ENCODE measurements around the gene LCP2. TPM values are rescaled to one million over a fixed set of nuclear protein-coding genes. Genes with fewer than 3 reads are reported as not detected.

The LCP2 gene
- total RNA-seq, 1 experiment from 2014 or later, result 0.61 TPM

GRCh38 chr5:170301981-170302652 is 4.5 kb upstream of the LCP2 start (continued):
- TF ChIP-seq ZBTB33 (IDR thresholded peaks at IDR 0.05; ENCODE audit: extremely low read depth, insufficient replicate concordance, low read length) (no peak), FOSL1 (IDR thresholded peaks at IDR 0.05; ENCODE audit: low read depth) (no peak), ELF1 (IDR thresholded peaks at IDR 0.05; ENCODE audit: borderline replicate concordance, low read depth) (no peak), POLR2A (IDR thresholded peaks at IDR 0.05; ENCODE audit: borderline replicate concordance, extremely low read depth, insufficient read depth, insufficient read length) (no peak), RAD21 (IDR thresholded peaks at IDR 0.05; ENCODE audit: low read depth) (no peak), POLR2AphosphoS5 (IDR thresholded peaks at IDR 0.05; ENCODE audit: low read depth, low read length) (no peak), SRF (IDR thresholded peaks at IDR 0.05; ENCODE audit: low read depth) (no peak), TCF7L2 (IDR thresholded peaks at IDR 0.05; ENCODE audit: borderline replicate concordance, extremely low read depth, insufficient read depth, insufficient read length) (no peak), CTCF (IDR thresholded peaks at IDR 0.05 in 2 of 3, conservative IDR thresholded peaks at IDR 0.05 in 1 of 3; ENCODE audit: borderline replicate concordance in 1 of 3, insufficient read depth in 1 of 3, low read depth in 2 of 3, low read length in 2 of 3) (no peak)

GRCh38 chr5:170301149-170301548 is 3.6 kb upstream of the LCP2 start:
- Histone ChIP-seq H3K79me2 (ENCODE audit: insufficient read depth, low read length) (no peaks in the 10 kb centered on the region), H3K27ac (ENCODE audit: low read depth, low read length) (no peak overlapping the region), H2AFZ (ENCODE audit: low read depth, low read length, poor library complexity, severe bottlenecking) (no peak overlapping the region), H3K4me1 (ENCODE audit: control insufficient read depth in 1 of 2, insufficient read depth in 2 of 2, low read length in 2 of 2) (no peaks in the 10 kb centered on the region), H3K9ac (ENCODE audit: low read length) (no peak overlapping the region), H4K20me1 (ENCODE audit: insufficient read depth) (no peaks in the 10 kb centered on the region), H3K36me3 (ENCODE audit: control insufficient read depth in 1 of 2, insufficient read depth in 2 of 2, low read length in 2 of 2) (no peaks in the 10 kb centered on the region), H3K27me3 (ENCODE audit: insufficient read depth, low read length) (peaks cover 19% of the 10 kb centered on the region), H3K9me3 (ENCODE audit: control insufficient read depth in 1 of 2, insufficient read depth in 1 of 2, low read depth in 1 of 2, low read length in 2 of 2) (no peaks in the 10 kb centered on the region), H3K9me2 (ENCODE audit: insufficient read depth) (no peaks in the 10 kb centered on the region), H3K4me3 (replicated peaks in 1 of 2; ENCODE audit: low read depth in 1 of 2, low read length in 2 of 2) (no peak overlapping the region), H3K4me2 (ENCODE audit: low read length) (no peak overlapping the region)
- ChIA-PET RAD21 (ENCODE audit: low non-redundant PET in 1 of 2, low total read pairs in 2 of 2, uncharacterized antibody in 2 of 2, unreplicated experiment in 2 of 2) (no interaction called here), CTCF (no interaction called here), POLR2A (no interaction called here)
- intact Hi-C loops (cut with micrococcal nuclease), result no loop called here
- ATAC-seq (no peak), DNase-seq (ENCODE audit: low read depth, low spot score) (no peak)
- no TSS peak for BruUV-seq (replicated peaks)
- TF ChIP-seq CTCF (IDR thresholded peaks at IDR 0.05 in 2 of 3, conservative IDR thresholded peaks at IDR 0.05 in 1 of 3; ENCODE audit: borderline replicate concordance in 1 of 3, insufficient read depth in 1 of 3, low read depth in 2 of 3, low read length in 2 of 3) (no peak), CBX3 (IDR thresholded peaks at IDR 0.05; ENCODE audit: low read depth) (no peak), SIN3A (IDR thresholded peaks at IDR 0.05; ENCODE audit: low read depth) (no peak), ZNF274 (IDR thresholded peaks at IDR 0.05; ENCODE audit: low read depth, low read length) (no peak), ZBTB33 (IDR thresholded peaks at IDR 0.05; ENCODE audit: extremely low read depth, insufficient replicate concordance, low read length) (no peak), CEBPB (IDR thresholded peaks at IDR 0.05; ENCODE audit: low read depth) (no peak), ELF1 (IDR thresholded peaks at IDR 0.05; ENCODE audit: borderline replicate concordance, low read depth) (no peak)
